Measurements from ENCODE around the gene ZNF248. TPM values are rescaled to one million over a fixed set of nuclear protein-coding genes. Genes with fewer than 3 reads are reported as not detected.

ZNF248 gene
- total RNA-seq, 1 donor from 2014 or later: 67.4 TPM

DNA sequence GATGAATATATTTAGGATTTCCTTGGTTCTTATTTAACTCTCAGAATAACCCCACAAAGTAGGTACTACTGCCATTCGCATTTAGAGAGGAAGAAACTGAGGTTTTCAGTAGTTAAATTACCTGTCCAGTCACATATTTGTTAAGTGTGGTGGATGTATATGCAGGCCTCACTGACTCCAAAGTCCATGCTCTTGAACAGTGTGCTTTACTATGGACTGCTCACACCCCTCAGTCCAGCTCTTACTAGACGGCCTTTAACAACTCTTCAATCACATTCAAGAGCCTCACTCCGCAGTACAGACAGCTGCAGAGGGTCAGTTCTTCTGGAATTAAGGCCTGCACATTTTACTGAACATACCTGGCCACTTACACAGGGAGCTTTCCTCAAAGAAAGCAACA is 36.2 kb downstream of the ZNF248 start:
- DNase-seq: no peak

DNA sequence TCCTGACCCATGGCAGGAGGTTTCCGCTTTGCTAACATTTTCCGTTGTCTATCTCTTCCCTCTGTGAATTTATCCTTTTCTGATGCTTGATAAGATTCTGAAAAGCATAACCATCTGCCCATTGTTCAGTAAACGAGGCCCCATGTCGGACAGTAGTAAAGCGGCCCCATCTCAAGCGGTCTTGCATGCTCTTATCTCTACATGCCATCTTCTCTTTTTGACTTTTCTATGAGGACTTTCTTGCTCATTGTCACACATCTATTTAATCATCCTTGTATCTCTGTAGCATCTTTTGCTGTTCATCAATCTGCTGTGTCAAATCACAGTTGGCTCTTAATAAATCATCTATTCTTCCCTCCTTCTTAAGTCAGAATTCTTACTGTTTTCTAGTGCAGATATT is 37.6 kb downstream of the ZNF248 start:
- DNase-seq: no peak

DNA sequence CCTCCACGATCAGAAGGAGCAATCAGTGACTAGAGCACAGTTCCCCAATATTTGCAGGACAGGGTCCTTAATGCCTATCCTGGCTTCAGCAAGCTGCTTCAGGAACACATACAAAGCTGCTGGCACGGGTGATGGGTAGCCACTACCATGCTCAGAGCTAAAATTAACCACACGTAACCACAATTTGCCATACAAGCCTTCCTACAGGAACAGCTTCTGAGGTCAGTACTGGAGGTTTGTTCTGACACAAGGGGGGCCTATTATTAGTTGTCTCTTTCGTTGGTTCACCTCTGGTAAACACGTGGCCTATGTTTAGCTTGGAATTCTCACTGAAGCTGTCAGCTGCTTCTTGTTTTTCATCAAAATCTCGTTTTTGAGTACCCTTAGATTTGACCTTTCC is 41.1 kb downstream of the ZNF248 start:
- no peak for DNase-seq

- no peak for DNase-seq
These were observed 43.6 kb downstream of the ZNF248 start for GRCh38 chr10:37813763-37814162.

DNA sequence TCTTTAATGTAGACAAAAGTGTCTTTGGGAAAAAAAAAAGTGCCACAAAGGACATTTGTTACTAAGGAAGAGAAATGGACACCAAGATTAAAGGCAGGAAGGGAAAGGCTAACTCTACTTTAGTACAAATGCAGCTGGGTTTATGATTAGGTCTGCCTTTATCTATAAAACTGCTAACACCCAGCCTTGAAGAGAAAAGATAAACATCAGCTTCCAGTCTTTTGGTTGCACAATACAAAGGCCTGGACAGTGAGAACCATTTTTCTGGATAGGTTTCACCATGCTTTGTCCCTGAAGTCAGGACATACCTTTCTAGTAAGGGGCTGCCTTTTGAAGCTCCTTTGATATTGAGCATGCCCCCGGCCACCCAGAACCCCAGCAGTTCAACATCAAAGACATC is 45.1 kb downstream of the ZNF248 start:
- no peak for DNase-seq

DNA sequence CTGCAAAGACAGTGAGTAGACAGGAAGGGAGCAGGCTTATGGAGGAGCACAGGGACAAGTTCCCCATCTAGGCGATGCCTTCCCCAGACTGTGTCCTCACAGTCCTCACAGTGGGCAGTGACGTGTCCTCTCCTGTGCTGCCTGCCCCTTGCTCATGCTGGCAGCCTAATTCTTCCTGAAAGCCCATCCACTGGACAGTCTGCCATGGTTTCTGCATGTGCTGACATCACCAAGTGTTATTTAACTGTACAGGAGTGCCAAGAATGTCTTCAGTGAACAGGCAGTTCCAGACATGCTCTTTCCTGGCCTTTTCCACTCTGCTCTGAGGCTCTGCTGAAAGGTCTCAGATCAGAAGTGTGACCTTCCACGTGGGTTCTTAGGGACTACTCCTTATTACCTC is 54.1 kb downstream of the ZNF248 start:
- DNase-seq: no peak

- no peak for DNase-seq
These were observed 55.9 kb downstream of the ZNF248 start for GRCh38 chr10:37801557-37801956.

- no peak for DNase-seq
These were observed 63.0 kb downstream of the ZNF248 start for GRCh38 chr10:37794305-37794976.

- DNase-seq: no peak
These were observed 67.8 kb downstream of the ZNF248 start for GRCh38 chr10:37789590-37789989.

- no peak for DNase-seq
These were observed 72.7 kb downstream of the ZNF248 start for GRCh38 chr10:37784678-37785077.

GRCh38 chr10:37780536-37780935 is 76.9 kb downstream of the ZNF248 start:
- DNase-seq: no peak

- no peak for DNase-seq
These were observed 80.4 kb downstream of the ZNF248 start for GRCh38 chr10:37777056-37777455.

DNA sequence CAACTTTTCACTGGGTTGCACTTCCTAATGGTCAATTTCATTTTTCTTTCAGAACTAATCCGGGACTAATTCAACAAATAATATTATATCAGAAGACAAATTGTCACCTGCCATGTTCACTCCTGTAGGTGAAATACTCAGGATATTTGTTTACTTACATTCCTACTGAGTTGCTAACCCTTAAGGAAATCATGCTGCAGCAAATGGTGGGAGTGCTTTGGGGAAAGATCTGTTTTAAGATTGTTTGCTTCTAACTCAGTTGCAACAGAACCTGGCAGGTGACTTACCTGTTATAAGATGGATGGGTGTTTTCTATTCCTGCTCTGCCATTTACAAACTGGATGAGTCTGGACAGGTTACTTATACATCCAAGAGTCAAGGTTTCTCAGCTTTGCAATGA is 81.8 kb downstream of the ZNF248 start:
- DNase-seq: no peak

DNA sequence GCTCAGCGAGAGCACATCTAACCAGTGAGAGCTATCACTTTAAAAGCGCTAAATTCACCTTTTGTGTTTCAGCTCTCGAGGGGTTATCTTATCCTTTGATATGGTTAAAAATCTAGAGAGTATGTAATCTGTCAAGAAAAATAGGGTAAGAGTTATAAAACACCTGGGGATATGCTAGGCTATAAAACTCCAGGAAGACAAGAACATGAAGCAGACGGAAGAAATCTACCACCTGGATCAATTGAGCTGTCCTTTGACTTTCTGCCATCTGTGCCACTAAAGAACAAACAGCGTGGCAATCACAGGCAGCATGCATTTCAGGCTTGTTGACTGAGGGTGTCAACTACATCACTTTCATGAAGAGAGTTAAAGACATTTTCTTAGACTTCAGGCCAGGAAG is 83.1 kb downstream of the ZNF248 start:
- DNase-seq: no peak

DNA sequence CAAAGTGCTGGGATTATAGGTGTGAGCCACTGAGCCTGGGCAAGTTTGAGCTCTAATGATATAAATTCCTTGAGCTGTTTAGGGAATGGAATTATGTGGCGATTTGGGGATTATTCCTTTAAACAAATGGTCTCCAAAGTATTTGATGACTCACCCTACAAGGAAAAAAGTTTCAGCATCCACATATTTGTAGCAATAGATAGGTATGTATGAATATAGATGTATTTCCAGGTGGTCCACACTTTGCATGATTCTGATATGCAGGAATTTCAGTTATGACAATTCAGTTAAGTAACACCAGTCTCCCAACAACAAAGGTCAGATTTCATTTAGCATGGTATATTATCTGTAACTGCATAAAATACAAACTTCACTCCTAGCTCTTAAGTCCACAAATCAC is 92.2 kb downstream of the ZNF248 start:
- DNase-seq: no peak

DNA sequence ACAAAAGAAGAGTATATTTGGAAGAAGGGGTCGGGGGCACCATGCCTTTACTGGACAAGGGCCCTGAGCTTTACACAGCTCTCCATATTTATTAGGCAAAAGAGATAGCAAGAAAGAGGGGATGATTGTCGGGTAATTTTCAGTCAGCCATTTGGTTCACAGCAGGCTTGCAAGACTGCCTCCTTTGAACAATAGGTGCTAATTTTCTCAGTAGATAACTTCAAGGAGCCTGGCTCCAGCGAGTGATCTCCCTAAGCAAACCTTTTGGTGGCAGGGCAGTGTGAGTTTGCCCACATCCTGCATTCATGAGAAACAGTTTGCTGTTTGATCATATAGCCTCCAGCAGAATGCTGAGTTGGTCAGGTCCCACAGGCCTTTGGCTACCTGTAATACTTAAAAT is 94.3 kb downstream of the ZNF248 start:
- no peak for DNase-seq

- DNase-seq: no peak
These were observed 95.1 kb downstream of the ZNF248 start for GRCh38 chr10:37762287-37762686.

- DNase-seq: no peak
These were observed 96.6 kb downstream of the ZNF248 start for GRCh38 chr10:37760817-37761216.

DNA sequence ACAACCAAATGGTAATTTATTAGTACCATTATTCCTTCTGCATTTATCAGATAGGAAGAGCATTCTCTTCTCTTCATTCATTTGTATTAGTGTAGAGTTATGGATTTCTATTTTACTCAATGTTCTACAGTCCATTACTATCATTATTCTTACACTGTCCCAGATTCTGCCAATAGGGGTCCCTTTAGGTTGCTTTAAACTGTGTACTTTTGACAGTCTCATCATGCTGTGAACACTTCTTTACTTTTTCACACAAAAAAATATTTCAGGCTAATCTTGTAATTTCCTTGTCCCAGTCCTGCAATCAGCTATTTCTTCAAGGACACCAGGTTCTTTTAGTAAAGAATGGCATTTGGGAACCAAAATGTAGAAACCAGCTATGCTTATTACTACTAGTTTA is 99.3 kb downstream of the ZNF248 start:
- no peak for DNase-seq

GRCh38 chr10:37754538-37755323 is 102.7 kb downstream of the ZNF248 start:
- no peak for DNase-seq

DNA sequence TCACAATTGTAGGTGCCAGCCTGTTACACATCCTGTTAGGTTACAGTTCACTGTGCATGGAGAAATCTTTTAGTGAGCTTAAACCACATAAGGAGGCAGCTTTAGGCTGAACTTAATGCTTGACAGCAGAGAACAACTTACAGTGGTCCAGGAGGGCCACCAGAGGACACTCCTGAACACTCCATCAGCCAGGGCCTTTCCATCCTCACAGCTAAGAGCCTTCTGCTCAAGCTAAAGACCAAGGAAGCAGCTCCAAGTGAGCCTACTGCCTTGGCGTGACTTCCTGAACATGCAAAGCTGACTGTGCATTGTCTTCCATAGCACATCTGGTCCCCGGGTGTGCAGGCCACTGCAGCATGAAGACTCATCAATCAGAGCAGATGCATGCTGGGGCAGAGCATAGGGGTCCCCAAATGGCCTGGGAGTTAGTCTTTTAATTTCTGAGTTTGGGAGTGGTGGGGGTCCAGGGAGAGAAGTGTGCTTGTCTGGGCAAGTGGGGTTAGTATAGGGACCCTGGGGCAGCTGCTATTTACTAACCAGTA is 105.0 kb downstream of the ZNF248 start:
- no peak for DNase-seq

GRCh38 chr10:37748170-37748569 is 109.2 kb downstream of the ZNF248 start:
- DNase-seq: no peak

GRCh38 chr10:37747081-37747480 is 110.3 kb downstream of the ZNF248 start:
- DNase-seq: no peak

DNA sequence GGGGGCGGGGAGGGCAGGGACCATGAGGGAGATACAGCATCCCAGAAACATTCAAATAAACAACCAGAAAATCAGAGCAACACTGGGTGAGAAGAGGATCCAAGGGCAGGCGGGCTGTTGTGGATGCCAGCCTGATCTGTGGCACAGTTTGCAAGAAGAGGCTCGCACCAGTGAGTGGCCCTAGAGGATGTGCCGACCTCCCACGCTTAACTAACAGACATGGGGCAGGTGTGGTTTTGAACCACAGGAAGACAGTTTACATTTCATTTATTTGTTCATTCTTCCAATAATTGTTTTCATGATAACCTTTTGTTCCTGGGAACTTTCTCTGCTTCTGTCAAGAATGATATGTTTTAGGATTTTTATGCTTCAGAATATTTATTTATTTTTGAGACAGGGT is 115.6 kb downstream of the ZNF248 start:
- no peak for DNase-seq
